HG03039 (cell line): ENCODE data around the gene LAMA2.

Experiments used
- ATAC-seq: cut with Tn5 transposase; IDR thresholded peaks from one replicate; pipeline ENCODE4 v1.9.1; 2021; ENCODE audit warnings: mild to moderate bottlenecking, moderate library complexity; ENCODE audit not compliant: unreplicated experiment

The LAMA2 gene

GRCh38 chr6:128892079-128892478 lies 9.1 kb downstream of the LAMA2 start:
- ATAC-seq: no peak

DNA sequence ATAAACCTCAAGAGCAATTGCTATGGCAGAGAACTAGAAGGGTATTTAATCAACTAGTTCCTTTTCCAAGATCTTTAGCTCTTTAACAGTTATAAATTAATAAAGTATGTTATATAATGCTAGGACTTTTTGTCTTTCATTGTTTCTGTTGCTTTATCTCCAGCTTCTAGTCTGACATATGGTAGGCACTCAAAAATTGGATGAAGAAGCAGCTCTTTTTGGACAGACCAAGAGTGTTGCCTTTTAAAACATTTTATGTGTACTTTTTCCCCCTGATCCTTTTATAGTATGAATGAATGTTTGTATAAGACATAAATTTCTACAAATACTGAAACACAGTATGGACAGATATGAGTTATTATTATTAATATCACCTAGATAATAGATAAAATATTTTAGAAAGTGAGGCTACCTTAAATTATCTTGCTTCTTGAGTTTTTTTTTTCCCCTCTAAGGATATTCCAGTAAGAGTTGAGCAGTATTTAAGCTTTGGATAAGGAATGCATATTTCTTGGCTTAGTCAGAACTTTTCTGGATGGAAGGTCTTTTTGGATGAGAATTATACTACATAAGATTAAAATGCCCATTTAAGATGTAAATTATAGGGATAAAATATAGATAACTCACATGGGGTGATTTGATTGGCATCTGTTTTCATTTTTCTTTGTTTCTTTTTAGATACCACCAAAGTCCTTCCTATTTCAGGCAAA lies 16.6 kb downstream of the LAMA2 start:
- ATAC-seq: no peak

- ATAC-seq: no peak
Observed at GRCh38 chr6:128903715-128904114, 20.8 kb downstream of the LAMA2 start.

GRCh38 chr6:128914051-128914450 lies 31.1 kb downstream of the LAMA2 start:
- ATAC-seq: no peak

GRCh38 chr6:128918886-128919285 lies 35.9 kb downstream of the LAMA2 start:
- no peak for ATAC-seq

DNA sequence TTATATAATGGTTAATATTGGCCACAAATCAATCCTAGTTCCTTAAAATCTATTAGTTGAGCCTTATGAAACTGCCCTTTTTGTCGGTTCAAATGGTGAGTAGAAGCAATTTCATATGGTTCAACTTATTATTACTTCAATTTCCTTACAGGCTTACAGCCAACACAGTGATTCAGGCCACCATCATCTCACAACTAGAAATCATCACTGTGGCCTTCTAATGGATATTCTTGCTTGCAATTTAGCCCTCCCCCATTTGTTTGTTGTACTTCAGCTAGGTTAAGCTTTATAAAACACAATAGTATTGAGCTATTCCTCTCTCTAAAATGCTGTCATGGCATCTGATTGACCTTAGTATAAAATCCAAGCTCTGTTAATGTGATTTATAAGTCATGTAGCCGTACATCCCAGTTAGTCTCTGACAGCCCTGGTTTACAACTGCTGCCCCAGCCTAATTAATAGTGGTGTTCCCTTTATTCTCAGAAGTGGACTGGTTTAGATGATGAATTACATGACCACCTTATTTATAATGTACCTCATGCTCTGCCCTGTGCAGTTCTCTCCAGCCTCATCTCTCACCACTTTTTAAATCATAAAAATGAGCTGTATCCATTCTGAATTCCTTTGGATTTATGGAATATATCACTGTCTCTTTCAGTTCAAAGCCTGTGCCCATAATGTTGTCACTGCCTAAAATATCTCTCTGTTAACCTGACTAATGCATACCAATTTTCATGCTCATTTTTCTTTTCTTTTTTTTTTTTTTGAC lies 36.7 kb downstream of the LAMA2 start:
- ATAC-seq: no peak

DNA sequence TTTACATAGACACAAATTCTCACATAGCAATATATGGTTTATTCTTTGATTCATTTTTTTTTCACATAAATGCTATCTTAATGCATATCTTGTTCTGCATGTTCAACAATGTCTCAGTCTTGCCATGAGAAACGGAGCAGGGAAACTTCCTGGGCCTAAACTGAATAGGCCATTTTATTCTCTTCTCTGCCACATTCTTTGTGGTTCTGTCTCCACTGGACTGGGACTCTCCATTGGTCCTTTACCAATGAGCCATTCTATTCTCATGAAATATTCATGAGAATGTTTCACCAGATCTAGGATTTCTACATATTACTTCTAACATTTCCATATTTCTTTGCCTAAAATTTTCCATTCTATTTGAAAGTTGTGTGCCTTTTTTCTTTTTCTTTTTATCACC lies 42.8 kb downstream of the LAMA2 start:
- ATAC-seq: no peak

GRCh38 chr6:128929869-128930268 lies 46.9 kb downstream of the LAMA2 start:
- ATAC-seq: no peak

DNA sequence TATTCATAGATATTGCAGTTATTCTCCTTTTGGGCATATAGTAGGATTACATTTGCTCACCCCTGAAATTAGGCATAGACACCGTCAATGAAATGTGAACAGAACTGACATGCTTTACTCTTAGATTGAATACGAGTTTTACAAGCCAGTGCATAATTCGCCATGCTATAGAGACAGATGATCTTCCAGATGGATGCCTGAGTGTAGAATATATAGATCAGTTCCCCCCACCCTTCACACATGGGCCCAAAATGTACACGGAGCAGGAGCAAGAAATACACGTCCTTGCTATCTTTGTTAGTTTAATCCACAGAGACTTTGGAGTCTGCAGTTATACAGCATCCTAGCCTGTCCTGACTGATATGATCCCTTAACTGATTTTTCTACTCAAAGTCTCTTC lies 47.4 kb downstream of the LAMA2 start:
- no peak for ATAC-seq

GRCh38 chr6:128932061-128932460 lies 49.1 kb downstream of the LAMA2 start:
- no peak for ATAC-seq

GRCh38 chr6:128950864-128951263 lies 67.9 kb downstream of the LAMA2 start:
- ATAC-seq: no peak

DNA sequence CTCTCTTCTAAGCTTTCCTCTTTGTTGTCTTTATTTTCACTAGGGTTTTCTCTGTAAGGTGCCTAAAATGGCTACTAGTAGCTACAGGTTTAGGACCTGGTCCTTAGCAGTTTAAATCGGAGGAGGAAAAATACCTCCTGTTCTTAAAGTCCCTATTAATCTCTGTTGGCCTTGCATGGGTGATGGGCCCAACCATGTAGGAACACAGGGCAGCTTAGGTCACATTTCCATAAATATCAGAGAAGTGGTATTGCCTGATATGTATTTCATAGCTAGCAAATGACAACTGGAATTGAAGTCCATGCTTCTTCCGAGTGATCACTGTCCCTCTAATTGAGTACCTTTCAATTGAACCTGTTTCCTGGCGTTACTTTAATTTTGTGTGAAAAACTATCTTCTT lies 70.0 kb downstream of the LAMA2 start:
- ATAC-seq: no peak

DNA sequence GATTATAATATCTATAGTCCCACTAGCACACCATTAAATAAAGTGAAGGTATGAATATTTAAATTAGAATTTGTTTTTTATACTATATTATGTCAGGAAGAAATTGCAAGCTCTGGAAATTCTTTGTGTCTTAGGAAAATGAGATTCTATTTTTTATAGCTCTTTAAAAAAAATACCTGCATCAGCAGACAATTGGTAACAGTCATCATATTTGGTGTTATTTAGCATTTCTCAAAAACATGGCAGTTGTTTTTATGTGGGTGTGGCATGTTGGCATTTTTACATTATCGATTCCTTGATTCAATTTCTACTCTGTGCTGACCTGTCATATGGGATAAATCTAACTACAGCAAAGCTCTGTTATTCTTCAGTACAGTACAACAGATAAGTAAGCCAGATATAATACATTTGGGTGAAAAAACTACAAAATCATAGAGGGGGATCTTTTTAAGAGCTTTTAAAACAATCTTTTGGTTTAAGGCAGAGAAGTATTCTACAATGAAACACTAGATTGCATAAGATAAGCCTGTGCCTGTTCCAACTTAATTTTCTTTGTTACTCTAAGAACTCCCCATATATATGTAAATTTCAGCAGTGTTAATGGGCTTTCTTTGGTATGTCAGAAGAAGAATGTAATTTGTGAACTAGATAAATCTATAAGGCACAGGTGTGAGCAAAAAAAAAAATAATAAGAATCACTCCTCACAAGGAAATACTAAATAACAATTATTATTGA lies 71.5 kb downstream of the LAMA2 start:
- no peak for ATAC-seq

DNA sequence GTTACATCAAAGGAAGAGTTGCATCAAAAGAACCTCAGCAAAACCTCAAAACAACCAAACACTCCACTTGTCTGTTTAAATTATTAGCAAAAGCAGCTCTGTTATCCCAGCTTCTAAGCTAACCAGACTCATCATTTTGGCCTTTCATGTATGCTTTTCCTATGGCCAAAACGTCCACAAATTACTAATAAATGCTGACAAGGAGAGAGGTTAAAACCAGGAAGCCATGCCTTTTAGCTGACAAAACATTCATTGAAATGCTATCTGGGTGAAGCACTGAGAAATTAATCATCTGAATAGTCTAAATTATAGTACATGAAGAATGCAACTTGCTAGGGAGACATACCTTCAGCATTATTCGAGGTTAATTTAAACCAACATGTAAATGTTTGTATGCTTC lies 80.6 kb downstream of the LAMA2 start:
- no peak for ATAC-seq

DNA sequence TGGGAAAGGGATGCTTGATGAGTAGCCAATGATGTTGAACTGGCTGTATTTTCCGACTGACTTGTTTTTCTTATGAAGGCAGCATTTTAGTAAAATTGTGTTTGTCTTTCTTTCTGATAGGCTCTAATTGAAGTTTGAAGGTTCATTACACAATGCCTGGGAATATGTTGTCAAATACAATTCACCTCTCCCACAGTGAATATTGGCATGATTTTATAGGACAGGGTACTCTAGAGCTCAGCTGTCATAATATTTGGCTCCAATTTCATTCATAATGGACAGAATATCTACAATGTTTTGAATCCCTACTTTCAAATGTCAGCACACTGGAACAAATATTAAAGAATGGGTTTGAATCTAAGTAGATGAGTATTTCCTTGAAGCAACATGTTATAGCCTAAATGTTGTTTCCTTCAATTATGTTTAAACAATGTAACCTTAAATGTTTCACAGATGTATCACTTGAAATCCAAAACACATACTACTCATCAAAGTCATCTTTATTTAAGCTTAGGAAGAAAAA lies 81.4 kb downstream of the LAMA2 start:
- no peak for ATAC-seq

DNA sequence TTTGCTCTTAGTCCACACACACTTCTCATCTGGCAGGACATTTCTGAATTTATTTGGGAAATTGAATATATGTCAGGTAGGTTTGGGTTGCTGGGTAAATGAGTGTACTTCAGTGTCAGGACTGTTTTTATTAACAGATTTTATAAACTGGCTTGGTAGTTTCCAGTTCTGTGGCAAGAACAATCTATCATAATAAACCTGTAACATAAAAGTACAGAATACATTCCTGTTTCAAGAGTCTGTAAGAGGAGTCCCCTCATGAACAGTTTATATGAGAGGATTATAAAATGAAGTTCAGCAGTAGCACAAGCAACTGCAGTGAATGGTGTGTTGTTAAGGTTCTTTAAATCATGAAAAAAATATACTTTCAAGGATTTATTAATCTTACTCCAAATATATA lies 81.8 kb downstream of the LAMA2 start:
- no peak for ATAC-seq

DNA sequence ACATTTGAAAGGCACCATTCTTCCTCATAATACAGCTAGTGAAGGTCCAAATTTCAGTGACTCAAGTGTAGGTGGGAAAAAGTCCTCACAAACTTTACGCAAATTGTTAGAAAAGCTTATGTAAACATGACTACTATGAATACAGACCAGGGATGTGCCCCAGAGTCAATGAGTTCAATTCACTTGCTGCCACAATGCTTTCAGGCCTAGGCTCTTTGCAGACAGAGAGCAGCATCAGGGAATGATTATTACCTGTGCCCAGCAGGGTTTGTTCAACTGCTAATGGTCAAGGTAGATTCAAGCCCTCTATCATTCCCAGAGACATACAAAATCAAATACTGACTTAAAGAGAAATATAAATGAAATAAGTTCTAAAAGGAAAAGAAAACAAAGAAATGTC lies 84.0 kb downstream of the LAMA2 start:
- ATAC-seq: no peak

- ATAC-seq: no peak
Observed at GRCh38 chr6:128979071-128979470, 96.1 kb downstream of the LAMA2 start.

DNA sequence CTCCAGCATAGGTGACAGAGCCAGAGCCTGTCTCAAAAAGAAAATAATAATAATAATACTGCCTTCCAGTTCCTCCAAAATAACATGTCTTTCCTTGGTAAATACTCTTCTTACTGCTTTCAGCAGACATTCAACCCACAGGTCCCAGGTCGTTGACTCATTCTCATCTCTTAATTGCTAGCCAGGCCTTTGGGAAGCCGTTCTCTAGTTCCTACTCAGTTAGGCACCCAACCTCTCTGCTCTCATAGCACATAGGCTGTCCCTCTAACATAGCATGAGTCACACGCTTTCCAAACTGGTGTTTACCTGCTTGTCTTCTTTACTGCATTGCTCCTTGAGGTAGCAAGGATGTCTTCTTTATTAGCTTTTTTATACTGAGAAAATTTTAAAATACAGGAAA lies 98.8 kb downstream of the LAMA2 start:
- ATAC-seq: no peak

GRCh38 chr6:128990360-128990759 lies 107.4 kb downstream of the LAMA2 start:
- ATAC-seq: no peak

GRCh38 chr6:128990915-128991314 lies 108.0 kb downstream of the LAMA2 start:
- no peak for ATAC-seq

GRCh38 chr6:128993166-128993565 lies 110.2 kb downstream of the LAMA2 start:
- no peak for ATAC-seq
